SKM-1 (cell line): Measurements from ENCODE around the gene PLA1A.

Experiments
- DNase-seq: peaks from one replicate; lab custom pipeline; 2025; ENCODE audit not compliant: unreplicated experiment; lab: John Stamatoyannopoulos, UW

PLA1A gene

GRCh38 chr3:119636891-119637611 lies 39.4 kb downstream of the PLA1A start:
- DNase-seq, result no peak

GRCh38 chr3:119637679-119638477 lies 40.2 kb downstream of the PLA1A start:
- no peak for DNase-seq

GRCh38 chr3:119639494-119640350 lies 42.0 kb downstream of the PLA1A start:
- no peak for DNase-seq

- no peak for DNase-seq
Observed at GRCh38 chr3:119641416-119641815, 43.7 kb downstream of the PLA1A start.

GRCh38 chr3:119642746-119643473 lies 45.2 kb downstream of the PLA1A start:
- no peak for DNase-seq

GRCh38 chr3:119643528-119643927 lies 45.8 kb downstream of the PLA1A start:
- DNase-seq, result no peak

- no peak for DNase-seq
Observed at GRCh38 chr3:119644481-119644880, 46.8 kb downstream of the PLA1A start.

GRCh38 chr3:119645813-119646212 lies 48.1 kb downstream of the PLA1A start:
- no peak for DNase-seq

GRCh38 chr3:119647171-119647570 lies 49.5 kb downstream of the PLA1A start:
- DNase-seq, result no peak

GRCh38 chr3:119647843-119648575 lies 50.3 kb downstream of the PLA1A start:
- DNase-seq, result no peak

- no peak for DNase-seq
Observed at GRCh38 chr3:119649761-119650160, 52.1 kb downstream of the PLA1A start.

GRCh38 chr3:119652306-119653033 lies 54.8 kb downstream of the PLA1A start:
- no peak for DNase-seq

- DNase-seq, result peak; percentile 31
Observed at GRCh38 chr3:119653876-119654275, 56.2 kb downstream of the PLA1A start.

- DNase-seq, result no peak
Observed at GRCh38 chr3:119657887-119658702, 60.4 kb downstream of the PLA1A start.

GRCh38 chr3:119658994-119659393 lies 61.3 kb downstream of the PLA1A start:
- no peak for DNase-seq

- no peak for DNase-seq
Observed at GRCh38 chr3:119659606-119660291, 62.1 kb downstream of the PLA1A start.

GRCh38 chr3:119660474-119661440 lies 63.1 kb downstream of the PLA1A start, which contains the start of gene POPDC2:
Gene POPDC2 (minus strand): TSS chr3:119660589. CDS start chr3:119660423, 166 bp downstream.
- no peak for DNase-seq
